HCT116 (cell line): ENCODE data around the gene VSTM2L. TPM values are rescaled to one million over a fixed set of nuclear protein-coding genes. Genes with fewer than 3 reads are reported as not detected.

ENCODE experiments used
- ATAC-seq: fragments of 200-7000 bp; cut with Tn5 transposase; 2 replicates; pipeline ENCODE4 v1.9.1; 2020; ENCODE audit warnings: mild to moderate bottlenecking, moderate library complexity
- BruUV-seq: library from RNA; stranded (reverse); fragments of 400-500 nt; replicated peaks from 2 replicates; lab custom pipeline; 2021; lab: Mats Ljungman, UMichigan
- CTCF ChIA-PET: fragments of 300-600 bp; sonication (Branson Sonifier 250); formaldehyde crosslinking; loops from one replicate; lab custom pipeline; 2021; ENCODE audit warnings: antibody characterized with exemption; lab: Charles Lee
- POLR2A ChIA-PET: fragments of 300-600, 350-600 bp; sonication (Branson Sonifier 250); formaldehyde crosslinking; loops from one replicate; lab custom pipeline; 2021; ENCODE audit warnings: antibody characterized with exemption; lab: Charles Lee
- RAD21 ChIA-PET, 2 experiments: fragments of 300-600 bp; sonication (Branson Sonifier 250); formaldehyde crosslinking; loops; one replicate each; lab custom pipeline; 2023; ENCODE audit warnings: low total read pairs in 2 of 2; ENCODE audit not compliant: uncharacterized antibody in 2 of 2, unreplicated experiment in 2 of 2, low non-redundant PET in 1 of 2; lab: Charles Lee
- DNase-seq: peaks from one replicate; pipeline ENCODE4 v3.0.0-alpha.2; 2010; ENCODE audit warnings: low read depth, low spot score
- H2AFZ ChIP-seq: fragments of 200-600 bp; shearing (Covaris generic), sonication (generic); 2 replicates; pipeline ENCODE4 v1.6.1; 2017; ENCODE audit warnings: low read depth, mixed run types, mixed read lengths, antibody characterized with exemption, low read length; ENCODE audit not compliant: poor library complexity, severe bottlenecking
- H3K27ac ChIP-seq: 2 replicates; pipeline ENCODE4 v1.5.1; 2012; ENCODE audit warnings: low read depth, low read length
- H3K27me3 ChIP-seq: fragments of 200-600 bp; sonication (generic); 2 replicates; pipeline ENCODE4 v1.6.1; 2016; ENCODE audit warnings: mixed run types, low read length, mixed read lengths; ENCODE audit not compliant: insufficient read depth
- H3K36me3 ChIP-seq, 2 experiments: fragments of 200-500 bp in 1 of 2; fragments of 200-600 bp in 1 of 2; sonication (Bioruptor generic) in 1 of 2; sonication (generic) in 1 of 2; 2 replicates each; pipeline versions ENCODE4 v1.5.1 to v1.6.1; 2014 to 2016; ENCODE audit warnings: low read length in 2 of 2, inconsistent platforms in 1 of 2, mixed read lengths in 1 of 2, mixed run types in 1 of 2; ENCODE audit not compliant: insufficient read depth in 2 of 2, control insufficient read depth in 1 of 2
- H3K4me1 ChIP-seq, 2 experiments: fragments of 200-600 bp in 1 of 2; sonication (generic) in 1 of 2; 2 replicates each; pipeline versions ENCODE4 v1.5.1 to v1.6.1; 2012 to 2017; ENCODE audit warnings: low read length in 2 of 2, inconsistent platforms in 1 of 2, mild to moderate bottlenecking in 1 of 2, mixed read lengths in 1 of 2, mixed run types in 1 of 2, moderate library complexity in 1 of 2; ENCODE audit not compliant: insufficient read depth in 2 of 2, control insufficient read depth in 1 of 2
- H3K4me2 ChIP-seq: fragments of 200-600 bp; sonication (generic); 2 replicates; pipeline ENCODE4 v1.6.1; 2017; ENCODE audit warnings: mixed run types, low read length, mixed read lengths
- H3K4me3 ChIP-seq, 2 experiments: fragments of 200-600 bp in 1 of 2; sonication (generic) in 1 of 2; replicated peaks in 1 of 2; 2 replicates each; pipeline ENCODE4 v1.5.1; 2011 to 2016; ENCODE audit warnings: low read length in 2 of 2, control low read depth in 1 of 2, low read depth in 1 of 2, mild to moderate bottlenecking in 1 of 2, mixed read lengths in 1 of 2, mixed run types in 1 of 2
- H3K79me2 ChIP-seq: fragments of 200-600 bp; sonication (generic); 2 replicates; pipeline ENCODE4 v1.6.1; 2017; ENCODE audit warnings: mild to moderate bottlenecking, mixed run types, low read length, moderate library complexity, mixed read lengths; ENCODE audit not compliant: insufficient read depth
- H3K9ac ChIP-seq: fragments of 200-600 bp; sonication (generic); 2 replicates; pipeline ENCODE4 v1.6.1; 2016; ENCODE audit warnings: low read length, mixed read lengths
- H3K9me2 ChIP-seq: fragments of 200-600 bp; sonication (generic), shearing (Covaris generic); 2 replicates; pipeline ENCODE4 v1.6.1; 2017; ENCODE audit warnings: mixed run types, mild to moderate bottlenecking, moderate library complexity; ENCODE audit not compliant: insufficient read depth
- H3K9me3 ChIP-seq, 2 experiments: fragments of 200-500 bp in 1 of 2; fragments of 200-600 bp in 1 of 2; sonication (Bioruptor generic) in 1 of 2; sonication (generic) in 1 of 2; 2 replicates each; pipeline ENCODE4 v1.6.1; 2014 to 2017; ENCODE audit warnings: low read length in 2 of 2, mixed read lengths in 2 of 2, inconsistent platforms in 1 of 2, low read depth in 1 of 2, mild to moderate bottlenecking in 1 of 2, mixed run types in 1 of 2, moderate library complexity in 1 of 2; ENCODE audit not compliant: control insufficient read depth in 1 of 2, insufficient read depth in 1 of 2
- H4K20me1 ChIP-seq: fragments of 200-600 bp; sonication (generic), shearing (Covaris generic); 2 replicates; pipeline ENCODE4 v1.6.1; 2017; ENCODE audit warnings: mixed run types, mild to moderate bottlenecking, moderate library complexity; ENCODE audit not compliant: insufficient read depth
- CBX3 ChIP-seq: IDR thresholded peaks from 2 replicates; pipeline ENCODE4 v1.6.1; 2012; ENCODE audit warnings: low read depth
- CEBPB ChIP-seq: IDR thresholded peaks from 2 replicates; pipeline ENCODE4 v1.6.1; 2012; ENCODE audit warnings: low read depth
- EGR1 ChIP-seq: IDR thresholded peaks from 2 replicates; pipeline ENCODE4 v1.6.1; 2012; ENCODE audit warnings: low read depth
- EZH2 ChIP-seq: fragments of 200-600 bp; sonication (generic); IDR thresholded peaks from 2 replicates; pipeline ENCODE4 v1.6.1; 2017; ENCODE audit warnings: antibody characterized with exemption, mixed run types
- EZH2phosphoT487 ChIP-seq: fragments of 200-600 bp; IDR thresholded peaks from 2 replicates; pipeline ENCODE4 v1.6.1; 2018; ENCODE audit warnings: antibody characterized with exemption, borderline replicate concordance
- FOSL1 ChIP-seq: IDR thresholded peaks from 2 replicates; pipeline ENCODE4 v1.6.1; 2012; ENCODE audit warnings: low read depth
- POLR2A ChIP-seq: IDR thresholded peaks from 2 replicates; pipeline ENCODE4 v1.7.0; 2011; ENCODE audit warnings: borderline replicate concordance; ENCODE audit not compliant: insufficient read depth, insufficient read length; ENCODE audit errors: extremely low read depth
- POLR2AphosphoS5 ChIP-seq: IDR thresholded peaks from 2 replicates; pipeline ENCODE4 v1.6.1; 2011; ENCODE audit warnings: mild to moderate bottlenecking, low read depth, low read length, moderate library complexity
- RAD21 ChIP-seq: IDR thresholded peaks from 2 replicates; pipeline ENCODE4 v1.6.1; 2012; ENCODE audit warnings: low read depth, mild to moderate bottlenecking
- SIN3A ChIP-seq: IDR thresholded peaks from 2 replicates; pipeline ENCODE4 v1.6.1; 2012; ENCODE audit warnings: low read depth
- SP1 ChIP-seq: IDR thresholded peaks from 2 replicates; pipeline ENCODE4 v1.6.1; 2012; ENCODE audit warnings: low read depth
- SRF ChIP-seq: IDR thresholded peaks from 2 replicates; pipeline ENCODE4 v1.6.1; 2012; ENCODE audit warnings: low read depth
- YY1 ChIP-seq: IDR thresholded peaks from 2 replicates; pipeline ENCODE4 v1.6.1; 2011; ENCODE audit warnings: low read length, low read depth, moderate library complexity, mild to moderate bottlenecking; ENCODE audit not compliant: insufficient replicate concordance; ENCODE audit errors: extremely low read depth
- ZNF274 ChIP-seq: fragments of 200-500 bp; sonication (Bioruptor generic); IDR thresholded peaks from 2 replicates; pipeline ENCODE4 v1.6.1; 2014; ENCODE audit warnings: mild to moderate bottlenecking, low read depth, low read length, inconsistent platforms
- intact Hi-C: fragments of 100-400 bp; cut with micrococcal nuclease; formaldehyde crosslinking; loops from 2 replicates; pipeline ENCODE4 v1.10.0; 2022
- total RNA-seq: library from RNA; stranded (reverse); gene quantifications from one replicate; pipeline ENCODE4 v1.2.1, GENCODE V29; 2021; ENCODE audit not compliant: unreplicated experiment
- TF ChIP-seq, protein P1 (sequence below): IDR thresholded peaks from 2 replicates; pipeline ENCODE4 v1.6.1; 2011; ENCODE audit warnings: mild to moderate bottlenecking, low read length, moderate library complexity; ENCODE audit not compliant: insufficient replicate concordance; ENCODE audit errors: extremely low read depth
- TF ChIP-seq, protein P2 (sequence below), 3 experiments: fragments of 200-600 bp in 1 of 3; sonication (generic) in 1 of 3; IDR thresholded peaks in 2 of 3; conservative IDR thresholded peaks in 1 of 3; 2 replicates each; pipeline ENCODE4 v1.5.1; 2012 to 2017; ENCODE audit warnings: low read depth in 2 of 3, low read length in 2 of 3, antibody characterized with exemption in 1 of 3, borderline replicate concordance in 1 of 3, control low read depth in 1 of 3, mild to moderate bottlenecking in 1 of 3, mixed read lengths in 1 of 3, mixed run types in 1 of 3, moderate library complexity in 1 of 3; ENCODE audit not compliant: insufficient read depth in 1 of 3
- TF ChIP-seq, protein P3 (sequence below): IDR thresholded peaks from 2 replicates; pipeline ENCODE4 v1.6.1; 2012

VSTM2L gene
- total RNA-seq, 1 experiment from 2014 or later, result 0.69 TPM

DNA sequence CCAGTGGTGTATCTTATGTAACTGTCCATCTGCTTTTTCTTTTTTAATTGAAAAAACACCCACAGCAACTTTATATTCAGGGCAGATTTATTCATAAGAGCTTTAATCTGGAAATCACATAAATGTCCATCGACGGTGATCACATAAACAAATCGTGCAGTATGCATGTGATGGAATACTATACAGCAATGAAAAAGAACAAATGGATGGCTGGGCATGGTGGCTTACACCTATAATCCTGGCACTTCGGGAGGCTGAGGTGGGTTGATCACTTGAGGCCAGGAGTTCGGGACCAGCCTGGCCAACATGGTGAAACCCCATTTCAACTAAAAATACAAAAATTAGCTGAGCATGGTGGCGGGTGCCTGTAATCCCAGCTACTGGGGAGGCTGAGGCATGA lies 39.1 kb downstream of the VSTM2L start (continued):
- TF ChIP-seq, protein P1, sequence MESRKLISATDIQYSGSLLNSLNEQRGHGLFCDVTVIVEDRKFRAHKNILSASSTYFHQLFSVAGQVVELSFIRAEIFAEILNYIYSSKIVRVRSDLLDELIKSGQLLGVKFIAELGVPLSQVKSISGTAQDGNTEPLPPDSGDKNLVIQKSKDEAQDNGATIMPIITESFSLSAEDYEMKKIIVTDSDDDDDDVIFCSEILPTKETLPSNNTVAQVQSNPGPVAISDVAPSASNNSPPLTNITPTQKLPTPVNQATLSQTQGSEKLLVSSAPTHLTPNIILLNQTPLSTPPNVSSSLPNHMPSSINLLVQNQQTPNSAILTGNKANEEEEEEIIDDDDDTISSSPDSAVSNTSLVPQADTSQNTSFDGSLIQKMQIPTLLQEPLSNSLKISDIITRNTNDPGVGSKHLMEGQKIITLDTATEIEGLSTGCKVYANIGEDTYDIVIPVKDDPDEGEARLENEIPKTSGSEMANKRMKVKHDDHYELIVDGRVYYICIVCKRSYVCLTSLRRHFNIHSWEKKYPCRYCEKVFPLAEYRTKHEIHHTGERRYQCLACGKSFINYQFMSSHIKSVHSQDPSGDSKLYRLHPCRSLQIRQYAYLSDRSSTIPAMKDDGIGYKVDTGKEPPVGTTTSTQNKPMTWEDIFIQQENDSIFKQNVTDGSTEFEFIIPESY, result no peak
- TF ChIP-seq SP1 (no peak), YY1 (no peak), EZH2phosphoT487 (no peak), CBX3 (no peak), FOSL1 (no peak), POLR2A (no peak)

DNA sequence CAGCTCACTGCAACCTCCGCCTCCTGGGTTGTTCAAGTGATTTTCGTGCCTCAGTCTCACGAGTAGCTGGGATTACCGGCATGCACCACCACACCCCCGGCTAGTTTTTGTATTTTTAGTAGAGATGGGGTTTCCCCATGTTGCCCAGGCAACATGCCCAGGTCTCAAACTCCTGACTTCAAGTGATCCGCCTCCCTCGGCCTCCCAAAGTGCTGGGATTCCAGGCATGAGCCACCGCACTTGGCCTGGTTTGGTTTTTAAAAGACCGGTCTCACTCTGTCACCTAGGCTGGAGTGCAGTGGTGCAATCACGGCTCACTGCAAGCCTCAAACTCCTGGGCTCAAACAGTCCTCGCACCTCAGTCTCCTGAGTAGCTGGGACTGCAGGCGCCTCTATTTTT lies 40.1 kb downstream of the VSTM2L start:
- H3K27ac ChIP-seq, result no peak overlapping the region
- no peak overlapping the region for H3K4me2 ChIP-seq
- no peaks in the 10 kb centered on the region for H3K4me1 ChIP-seq
- RAD21 ChIA-PET, result interaction anchor here in 1 of 2 experiments (0.6 kb wide), 1 partner anchor 255 kb away, joined by 3 read pairs; no protein-coding TSS in a partner anchor
- H3K36me3 ChIP-seq, result no peaks in the 10 kb centered on the region
- ATAC-seq, result no peak
- H3K79me2 ChIP-seq, result no peaks in the 10 kb centered on the region
- intact Hi-C loops, result no loop called here
- POLR2A ChIA-PET, result no interaction called here
- no peaks in the 10 kb centered on the region for H3K9me3 ChIP-seq
- H3K9me2 ChIP-seq, result no peaks in the 10 kb centered on the region
- CTCF ChIA-PET, result no interaction called here
- TF ChIP-seq EZH2, result no peak
- no peak for TF ChIP-seq ZNF274
- no peak for TF ChIP-seq SIN3A
- TF ChIP-seq POLR2AphosphoS5, result no peak
- no peak for TF ChIP-seq FOSL1
- TF ChIP-seq SRF, result no peak
- TF ChIP-seq, protein P2, sequence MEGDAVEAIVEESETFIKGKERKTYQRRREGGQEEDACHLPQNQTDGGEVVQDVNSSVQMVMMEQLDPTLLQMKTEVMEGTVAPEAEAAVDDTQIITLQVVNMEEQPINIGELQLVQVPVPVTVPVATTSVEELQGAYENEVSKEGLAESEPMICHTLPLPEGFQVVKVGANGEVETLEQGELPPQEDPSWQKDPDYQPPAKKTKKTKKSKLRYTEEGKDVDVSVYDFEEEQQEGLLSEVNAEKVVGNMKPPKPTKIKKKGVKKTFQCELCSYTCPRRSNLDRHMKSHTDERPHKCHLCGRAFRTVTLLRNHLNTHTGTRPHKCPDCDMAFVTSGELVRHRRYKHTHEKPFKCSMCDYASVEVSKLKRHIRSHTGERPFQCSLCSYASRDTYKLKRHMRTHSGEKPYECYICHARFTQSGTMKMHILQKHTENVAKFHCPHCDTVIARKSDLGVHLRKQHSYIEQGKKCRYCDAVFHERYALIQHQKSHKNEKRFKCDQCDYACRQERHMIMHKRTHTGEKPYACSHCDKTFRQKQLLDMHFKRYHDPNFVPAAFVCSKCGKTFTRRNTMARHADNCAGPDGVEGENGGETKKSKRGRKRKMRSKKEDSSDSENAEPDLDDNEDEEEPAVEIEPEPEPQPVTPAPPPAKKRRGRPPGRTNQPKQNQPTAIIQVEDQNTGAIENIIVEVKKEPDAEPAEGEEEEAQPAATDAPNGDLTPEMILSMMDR (IDR thresholded peaks at IDR 0.05 in 2 of 3, conservative IDR thresholded peaks at IDR 0.05 in 1 of 3; ENCODE audit: borderline replicate concordance in 1 of 3, insufficient read depth in 1 of 3, low read depth in 2 of 3, low read length in 2 of 3), result no peak
- TF ChIP-seq EGR1, result no peak
- no peak for TF ChIP-seq CBX3
- TF ChIP-seq EZH2phosphoT487, result no peak
- no peak for TF ChIP-seq CEBPB
- no peak for TF ChIP-seq RAD21
- TF ChIP-seq, protein P3, sequence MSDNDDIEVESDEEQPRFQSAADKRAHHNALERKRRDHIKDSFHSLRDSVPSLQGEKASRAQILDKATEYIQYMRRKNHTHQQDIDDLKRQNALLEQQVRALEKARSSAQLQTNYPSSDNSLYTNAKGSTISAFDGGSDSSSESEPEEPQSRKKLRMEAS, result no peak
- TF ChIP-seq POLR2A, result no peak
- TF ChIP-seq, protein P1, result no peak
- no peak for DNase-seq
- no peak overlapping the region for H3K9ac ChIP-seq
- no TSS peak for BruUV-seq
- no peaks in the 10 kb centered on the region for H3K27me3 ChIP-seq
- H3K4me3 ChIP-seq, result no peak overlapping the region
- no peaks in the 10 kb centered on the region for H4K20me1 ChIP-seq
- H2AFZ ChIP-seq, result no peak overlapping the region
